IMR-90 (cell line): ENCODE results near the gene DNASE2B. TPM values are rescaled to one million over a fixed set of nuclear protein-coding genes. Genes with fewer than 3 reads are reported as not detected.

Experiments used
- ATAC-seq: fragments of 200-7000 bp; cut with Tn5 transposase; 2 replicates; pipeline ENCODE4 v1.9.1; 2020; ENCODE audit warnings: low read depth, mild to moderate bottlenecking, moderate library complexity
- BruUV-seq: library from RNA; stranded (reverse); fragments of 400-500 nt; replicated peaks from 2 replicates; lab custom pipeline; 2021; lab: Mats Ljungman, UMichigan
- CTCF ChIA-PET: fragments of 300-600 bp; formaldehyde crosslinking; extraction: SDS; loops from one replicate; lab custom pipeline; 2021; ENCODE audit warnings: antibody characterized with exemption; lab: Yijun Ruan, JAX
- POLR2A ChIA-PET: fragments of 300-600 bp; sonication (Branson Sonifier 250); formaldehyde crosslinking; loops from one replicate; lab custom pipeline; 2022; ENCODE audit warnings: antibody characterized with exemption; ENCODE audit not compliant: unreplicated experiment; lab: Charles Lee
- DNase-seq: peaks from one replicate; pipeline ENCODE4 v3.0.0; 2013
- H2AFZ ChIP-seq: replicated peaks from 2 replicates; pipeline ENCODE3; 2013; ENCODE audit warnings: low read length, mild to moderate bottlenecking; ENCODE audit not compliant: poor library complexity
- H2AK5ac ChIP-seq: 2 replicates; pipeline ENCODE4 v1.6.1; 2013; ENCODE audit warnings: low read depth, low read length, inconsistent platforms
- H2AK9ac ChIP-seq: replicated peaks from 2 replicates; pipeline ENCODE3; 2013; ENCODE audit warnings: mild to moderate bottlenecking, low read depth, low read length, moderate library complexity; ENCODE audit not compliant: poor library complexity
- H2BK120ac ChIP-seq: 2 replicates; pipeline ENCODE4 v1.6.1; 2013; ENCODE audit warnings: low read depth, low read length, inconsistent platforms
- H2BK15ac ChIP-seq: 3 replicates; pipeline ENCODE4 v1.6.1; 2013; ENCODE audit warnings: low read depth, low read length, inconsistent platforms
- H2BK20ac ChIP-seq: 2 replicates; pipeline ENCODE4 v1.6.1; 2013; ENCODE audit warnings: low read depth, mild to moderate bottlenecking, inconsistent platforms, low read length, moderate library complexity
- H2BK5ac ChIP-seq: 2 replicates; pipeline ENCODE4 v1.6.1; 2013; ENCODE audit warnings: mild to moderate bottlenecking, low read depth, low read length, inconsistent platforms; ENCODE audit not compliant: poor library complexity, severe bottlenecking
- H3K14ac ChIP-seq: replicated peaks from 2 replicates; pipeline ENCODE4 v1.6.1; 2013; ENCODE audit warnings: low read depth, low read length, inconsistent platforms
- H3K18ac ChIP-seq: 2 replicates; pipeline ENCODE4 v1.6.1; 2013; ENCODE audit warnings: low read depth, low read length, control low read depth
- H3K23ac ChIP-seq: 2 replicates; pipeline ENCODE4 v1.6.1; 2013; ENCODE audit warnings: low read depth, low read length, inconsistent platforms
- H3K27ac ChIP-seq: 2 replicates; pipeline ENCODE4 v1.5.1; 2013; ENCODE audit warnings: mild to moderate bottlenecking, control low read depth, low read length; ENCODE audit not compliant: insufficient read depth
- H3K27me3 ChIP-seq: 2 replicates; pipeline ENCODE4 v1.6.1; 2013; ENCODE audit warnings: low read length; ENCODE audit not compliant: control insufficient read depth, insufficient read depth
- H3K36me3 ChIP-seq: 2 replicates; pipeline ENCODE4 v1.6.1; 2013; ENCODE audit warnings: low read length, mixed read lengths; ENCODE audit not compliant: control insufficient read depth, insufficient read depth
- H3K4ac ChIP-seq: 2 replicates; pipeline ENCODE4 v1.6.1; 2013; ENCODE audit warnings: low read depth, low read length, inconsistent platforms
- H3K4me1 ChIP-seq: 2 replicates; pipeline ENCODE4 v1.6.1; 2013; ENCODE audit warnings: low read length, mixed read lengths; ENCODE audit not compliant: control insufficient read depth, insufficient read depth
- H3K4me2 ChIP-seq: 2 replicates; pipeline ENCODE4 v1.6.1; 2013; ENCODE audit warnings: low read depth, mild to moderate bottlenecking, control low read depth, low read length, moderate library complexity
- H3K4me3 ChIP-seq: 2 replicates; pipeline ENCODE4 v1.5.1; 2013; ENCODE audit warnings: low read depth, mild to moderate bottlenecking, control low read depth, low read length, moderate library complexity; ENCODE audit not compliant: insufficient read depth
- H3K56ac ChIP-seq: 2 replicates; pipeline ENCODE4 v1.6.1; 2013; ENCODE audit warnings: low read length, inconsistent platforms; ENCODE audit not compliant: insufficient read depth; ENCODE audit errors: extremely low read depth
- H3K79me1 ChIP-seq, 2 experiments: 2 replicates each; pipeline ENCODE4 v1.6.1; 2013; ENCODE audit warnings: low read length in 2 of 2, inconsistent platforms in 1 of 2, low read depth in 1 of 2
- H3K9ac ChIP-seq: 2 replicates; pipeline ENCODE4 v1.6.1; 2013; ENCODE audit warnings: low read depth, low read length, control low read depth
- H3K9me1 ChIP-seq: 2 replicates; pipeline ENCODE4 v1.6.1; 2013; ENCODE audit warnings: low read length, inconsistent platforms; ENCODE audit not compliant: insufficient read depth
- H3K9me3 ChIP-seq: 2 replicates; pipeline ENCODE4 v1.6.1; 2013; ENCODE audit warnings: low read length; ENCODE audit not compliant: control insufficient read depth, insufficient read depth
- H4K20me1 ChIP-seq: 2 replicates; pipeline ENCODE4 v1.6.1; 2013; ENCODE audit warnings: low read length, inconsistent platforms; ENCODE audit not compliant: insufficient read depth
- H4K5ac ChIP-seq: 2 replicates; pipeline ENCODE4 v1.6.1; 2013; ENCODE audit warnings: mild to moderate bottlenecking, low read depth, low read length, control low read depth
- H4K8ac ChIP-seq, 2 experiments: 2 replicates each; pipeline ENCODE4 v1.6.1; 2013; ENCODE audit warnings: low read depth in 2 of 2, low read length in 2 of 2, control low read depth in 1 of 2, inconsistent platforms in 1 of 2
- H4K91ac ChIP-seq: 2 replicates; pipeline ENCODE4 v1.6.1; 2013; ENCODE audit warnings: low read depth, low read length, inconsistent platforms; ENCODE audit not compliant: insufficient read depth
- BHLHE40 ChIP-seq: fragments of 150-350 bp; IDR thresholded peaks from 2 replicates; pipeline ENCODE4 v1.6.1; 2016; ENCODE audit warnings: mild to moderate bottlenecking, low read depth, low read length
- CEBPB ChIP-seq: IDR thresholded peaks from 2 replicates; pipeline ENCODE4 v1.6.1; 2012; ENCODE audit warnings: low read depth, low read length, improper control_type of control experiment
- CHD1 ChIP-seq: IDR thresholded peaks from 2 replicates; pipeline ENCODE4 v1.6.1; 2012; ENCODE audit warnings: low read depth, low read length, improper control_type of control experiment
- FOS ChIP-seq: fragments of 150-350 bp; IDR thresholded peaks from 2 replicates; pipeline ENCODE4 v1.6.1; 2016; ENCODE audit warnings: low read depth, low read length
- MAFK ChIP-seq: IDR thresholded peaks from 2 replicates; pipeline ENCODE4 v1.6.1; 2012; ENCODE audit warnings: low read depth, low read length, improper control_type of control experiment
- MAZ ChIP-seq: IDR thresholded peaks from 2 replicates; pipeline ENCODE4 v1.6.1; 2012; ENCODE audit warnings: low read depth, mild to moderate bottlenecking, low read length, improper control_type of control experiment, moderate library complexity, borderline replicate concordance
- MXI1 ChIP-seq: IDR thresholded peaks from 2 replicates; pipeline ENCODE4 v1.6.1; 2012; ENCODE audit warnings: low read depth, mild to moderate bottlenecking, low read length, moderate library complexity, borderline replicate concordance
- NFE2L2 ChIP-seq: fragments of 150-350 bp; IDR thresholded peaks from 2 replicates; pipeline ENCODE4 v1.6.1; 2016; ENCODE audit warnings: low read depth, mild to moderate bottlenecking, low read length
- POLR2A ChIP-seq: IDR thresholded peaks from 2 replicates; pipeline ENCODE4 v1.6.1; 2012; ENCODE audit warnings: mild to moderate bottlenecking, low read depth, low read length
- RAD21 ChIP-seq: IDR thresholded peaks from 2 replicates; pipeline ENCODE4 v1.6.1; 2012; ENCODE audit warnings: low read length, improper control_type of control experiment
- RCOR1 ChIP-seq: IDR thresholded peaks from 2 replicates; pipeline ENCODE4 v1.6.1; 2012; ENCODE audit warnings: mild to moderate bottlenecking, low read length, improper control_type of control experiment; ENCODE audit not compliant: insufficient replicate concordance
- RFX5 ChIP-seq: IDR thresholded peaks from 2 replicates; pipeline ENCODE4 v1.8.0; 2012; ENCODE audit warnings: low read depth, mild to moderate bottlenecking, low read length, moderate library complexity
- SMC3 ChIP-seq: fragments of 150-350 bp; IDR thresholded peaks from 2 replicates; pipeline ENCODE4 v1.6.1; 2016; ENCODE audit warnings: low read depth, mild to moderate bottlenecking, antibody characterized with exemption, low read length, moderate library complexity
- USF2 ChIP-seq: fragments of 150-350 bp; IDR thresholded peaks from 2 replicates; pipeline ENCODE4 v1.6.1; 2017; ENCODE audit warnings: mild to moderate bottlenecking, antibody characterized with exemption, low read length, low read depth
- WGBS, 2 experiments: methylation state at CpG; one replicate each; pipeline versions ENCODE4 v1.1.5 to v1.1.7; 2013; ENCODE audit warnings: missing lambda C conversion rate in 2 of 2; ENCODE audit not compliant: insufficient read length in 1 of 2; ENCODE audit errors: extremely low coverage in 2 of 2; 5-methylcytosine and 5-hydroxymethylcytosine counted together
- dilution Hi-C: fragments of 300-500 bp; cut with HindIII; formaldehyde crosslinking; loops from one replicate; pipeline ENCODE4 v1.14.3; 2018; ENCODE audit warnings: low sequenced_read_pairs; ENCODE audit not compliant: unreplicated experiment
- in situ Hi-C: fragments of 300-500 bp; cut with MboI; formaldehyde crosslinking; loops from 3 replicates; pipeline ENCODE4 v1.14.3; 2019; ENCODE audit warnings: low sequenced_read_pairs, inconsistent platforms, mixed read lengths
- intact Hi-C: fragments of 100-400 bp; cut with micrococcal nuclease; formaldehyde crosslinking; loops from 2 replicates; pipeline ENCODE4 v1.10.0; 2022
- polyA plus RNA-seq, 3 experiments: library from polyadenylated mRNA; depleted of rRNA; stranded (reverse); fragments of >200 nt; gene quantifications; 2 replicates each; pipeline ENCODE4 v1.2.3, GENCODE V29; 2012; ENCODE audit warnings: low replicate concordance in 1 of 3
- total RNA-seq: library from RNA; depleted of rRNA; stranded (reverse); fragments of >200 nt; gene quantifications from 2 replicates; pipeline ENCODE4 v1.2.3, GENCODE V29; 2012
- TF ChIP-seq, protein P1 (sequence below): conservative IDR thresholded peaks from 2 replicates; pipeline ENCODE4 v1.5.1; 2012; ENCODE audit warnings: mild to moderate bottlenecking, low read depth, low read length, improper control_type of control experiment
- TF ChIP-seq, protein P2 (sequence below): fragments of 150-350 bp; IDR thresholded peaks from 2 replicates; pipeline ENCODE4 v1.6.1; 2016; ENCODE audit warnings: low read depth, mild to moderate bottlenecking, low read length, moderate library complexity, borderline replicate concordance

The DNASE2B gene
- total and polyA plus RNA-seq, 2 of the 4 experiments (the other 2 are of a cell fraction): not detected

GRCh38 chr1:84406346-84406861, 8.1 kb downstream of the DNASE2B start:
- POLR2A ChIA-PET: no interaction called here

More at GRCh38 chr1:84406346-84406861, 8.1 kb downstream of the DNASE2B start:
- Histone ChIP-seq H3K36me3 (no peaks in the 10 kb centered on the region), H3K56ac (no peak overlapping the region), H3K18ac (no peak overlapping the region), H3K27ac (no peak overlapping the region), H4K91ac (no peak overlapping the region), H3K79me1 (no peaks in the 10 kb centered on the region), H4K20me1 (no peaks in the 10 kb centered on the region), H4K5ac (no peak overlapping the region), H2BK120ac (no peak overlapping the region; the same call in 1 of the 2 replicates), H3K9me1 (no peaks in the 10 kb centered on the region), H2BK5ac (no peak overlapping the region), H3K23ac (no peak overlapping the region), H3K27me3 (no peaks in the 10 kb centered on the region), H3K14ac (no peak overlapping the region), H2AK9ac (no peak overlapping the region), H3K4me3 (no peak overlapping the region), H2BK20ac (no peak overlapping the region), H3K9me3 (no peaks in the 10 kb centered on the region), H2BK15ac (no peak overlapping the region), H2AFZ (no peak overlapping the region), H3K4me2 (no peak overlapping the region), H4K8ac (no peak overlapping the region), H3K4ac (peak overlapping the region; percentile 40; the same call in 1 of the 2 replicates), H3K4me1 (no peaks in the 10 kb centered on the region), H3K9ac (no peak overlapping the region), H2AK5ac (no peak overlapping the region)
- in situ Hi-C loops: no loop called here
- BruUV-seq: no TSS peak
- intact Hi-C loops: no loop called here
- CTCF ChIA-PET: no interaction called here
- dilution Hi-C loops: no loop called here
- TF ChIP-seq, protein P1, sequence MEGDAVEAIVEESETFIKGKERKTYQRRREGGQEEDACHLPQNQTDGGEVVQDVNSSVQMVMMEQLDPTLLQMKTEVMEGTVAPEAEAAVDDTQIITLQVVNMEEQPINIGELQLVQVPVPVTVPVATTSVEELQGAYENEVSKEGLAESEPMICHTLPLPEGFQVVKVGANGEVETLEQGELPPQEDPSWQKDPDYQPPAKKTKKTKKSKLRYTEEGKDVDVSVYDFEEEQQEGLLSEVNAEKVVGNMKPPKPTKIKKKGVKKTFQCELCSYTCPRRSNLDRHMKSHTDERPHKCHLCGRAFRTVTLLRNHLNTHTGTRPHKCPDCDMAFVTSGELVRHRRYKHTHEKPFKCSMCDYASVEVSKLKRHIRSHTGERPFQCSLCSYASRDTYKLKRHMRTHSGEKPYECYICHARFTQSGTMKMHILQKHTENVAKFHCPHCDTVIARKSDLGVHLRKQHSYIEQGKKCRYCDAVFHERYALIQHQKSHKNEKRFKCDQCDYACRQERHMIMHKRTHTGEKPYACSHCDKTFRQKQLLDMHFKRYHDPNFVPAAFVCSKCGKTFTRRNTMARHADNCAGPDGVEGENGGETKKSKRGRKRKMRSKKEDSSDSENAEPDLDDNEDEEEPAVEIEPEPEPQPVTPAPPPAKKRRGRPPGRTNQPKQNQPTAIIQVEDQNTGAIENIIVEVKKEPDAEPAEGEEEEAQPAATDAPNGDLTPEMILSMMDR: no peak
- TF ChIP-seq RAD21 (no peak), POLR2A (no peak), SMC3 (no peak), RCOR1 (no peak), RFX5 (no peak), MAZ (no peak), FOS (no peak), NFE2L2 (no peak), MXI1 (no peak), BHLHE40 (no peak), MAFK (no peak), CEBPB (no peak), CHD1 (no peak), USF2 (no peak)
- TF ChIP-seq, protein P2, sequence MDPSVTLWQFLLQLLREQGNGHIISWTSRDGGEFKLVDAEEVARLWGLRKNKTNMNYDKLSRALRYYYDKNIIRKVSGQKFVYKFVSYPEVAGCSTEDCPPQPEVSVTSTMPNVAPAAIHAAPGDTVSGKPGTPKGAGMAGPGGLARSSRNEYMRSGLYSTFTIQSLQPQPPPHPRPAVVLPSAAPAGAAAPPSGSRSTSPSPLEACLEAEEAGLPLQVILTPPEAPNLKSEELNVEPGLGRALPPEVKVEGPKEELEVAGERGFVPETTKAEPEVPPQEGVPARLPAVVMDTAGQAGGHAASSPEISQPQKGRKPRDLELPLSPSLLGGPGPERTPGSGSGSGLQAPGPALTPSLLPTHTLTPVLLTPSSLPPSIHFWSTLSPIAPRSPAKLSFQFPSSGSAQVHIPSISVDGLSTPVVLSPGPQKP: no peak
- DNase-seq (peak; percentile 46), ATAC-seq (no peak)
- WGBS, 2 experiments: no CpG with 5 or more reads among the region's 1 CpG
